Vagina (tissue), 2 donors: ENCODE data around the gene DLG2.

ENCODE experiments used
- CTCF ChIP-seq, 3 experiments: fragments of 450-650 bp in 2 of 3; fragments of 200-600 bp in 1 of 3; sonication (generic) in 1 of 3; IDR thresholded peaks; one replicate each; pipeline ENCODE4 v1.5.1; 2017 to 2019; ENCODE audit warnings: antibody characterized with exemption in 3 of 3, mild to moderate bottlenecking in 2 of 3, moderate library complexity in 2 of 3
- POLR2A ChIP-seq, 2 donors: fragments of 450-650 bp; IDR thresholded peaks; one replicate each; pipeline ENCODE4 v1.6.1; 2017; ENCODE audit warnings: antibody characterized with exemption in 2 of 2, mild to moderate bottlenecking in 2 of 2, moderate library complexity in 2 of 2

GRCh38 chr11:83746921-83747585 is 1880.1 kb downstream of the DLG2 start:
- TF ChIP-seq CTCF (IDR thresholded peaks at IDR 0.05) = no peak
- no peak for TF ChIP-seq POLR2A (IDR thresholded peaks at IDR 0.05)
